H1 (cell line): Measurements from ENCODE around the gene MAP2K7. TPM values are rescaled to one million over a fixed set of nuclear protein-coding genes. Genes with fewer than 3 reads are reported as not detected.

Experiments used
- JUN ChIP-seq: IDR thresholded peaks from 2 replicates; pipeline ENCODE4 v1.6.1; 2011; ENCODE audit warnings: low read depth, mild to moderate bottlenecking, improper control_type of control experiment, low read length
- NANOG ChIP-seq: IDR thresholded peaks from 2 replicates; pipeline ENCODE4 v1.6.1; 2011; ENCODE audit warnings: low read length, low read depth, mild to moderate bottlenecking, inconsistent platforms; ENCODE audit not compliant: insufficient read depth, poor library complexity, severe bottlenecking
- RAD21 ChIP-seq, 2 experiments: IDR thresholded peaks in 1 of 2; conservative IDR thresholded peaks in 1 of 2; 2 replicates each; pipeline ENCODE4 v1.6.1; 2011; ENCODE audit warnings: low read depth in 2 of 2, low read length in 2 of 2, improper control_type of control experiment in 1 of 2, inconsistent platforms in 1 of 2, mild to moderate bottlenecking in 1 of 2, moderate library complexity in 1 of 2
- RXRA ChIP-seq: IDR thresholded peaks from 2 replicates; pipeline ENCODE4 v1.6.1; 2011; ENCODE audit warnings: low read depth, mild to moderate bottlenecking, low read length, moderate library complexity; ENCODE audit not compliant: insufficient read depth
- SAP30 ChIP-seq: fragments of 300-600 bp; sonication (generic); IDR thresholded peaks from 2 replicates; pipeline ENCODE4 v1.7.1; 2012; ENCODE audit warnings: low read length, moderate library complexity, mild to moderate bottlenecking, inconsistent platforms; ENCODE audit not compliant: insufficient read depth, insufficient replicate concordance
- SP1 ChIP-seq: IDR thresholded peaks from 2 replicates; pipeline ENCODE4 v1.6.1; 2011; ENCODE audit warnings: low read depth, low read length
- SUZ12 ChIP-seq: fragments of 200-600 bp; sonication (generic); IDR thresholded peaks from 2 replicates; pipeline ENCODE4 v1.6.1; 2012; ENCODE audit warnings: mild to moderate bottlenecking, inconsistent platforms, low read length, moderate library complexity, mixed read lengths
- TAF7 ChIP-seq: optimal IDR thresholded peaks from 2 replicates; pipeline ENCODE3; 2011; ENCODE audit warnings: low read depth, mild to moderate bottlenecking, inconsistent platforms, low read length, moderate library complexity, borderline replicate concordance
- TCF12 ChIP-seq: IDR thresholded peaks from 2 replicates; pipeline ENCODE4 v1.6.1; 2011; ENCODE audit warnings: low read depth, mild to moderate bottlenecking, low read length
- polyA plus RNA-seq, 7 experiments: library from polyadenylated mRNA; depleted of rRNA in 3 of 7; stranded (reverse) in 5 of 7; unstranded in 2 of 7; fragments of >200 nt in 5 of 7; fragments of 200-250 nt in 2 of 7; gene quantifications; 1 replicate in 5 of 7; 2 replicates in 1 of 7; 4 replicates in 1 of 7; pipeline versions ENCODE4 v1.2.1 to v1.2.3, GENCODE V29; 2011 to 2013; ENCODE audit warnings: missing spikeins in 2 of 7, mixed read lengths in 2 of 7
- total RNA-seq: library from RNA; stranded (reverse); fragmentation: NEBNext Ultra II Directional; extraction: Animal tissue kit (Norgen Biotek cat#: 25700); gene quantifications from 2 replicates; pipeline ENCODE4 v1.2.1, GENCODE V29; 2021
- TF ChIP-seq, protein P1 (sequence below): IDR thresholded peaks from 2 replicates; pipeline ENCODE4 v1.6.1; 2011; ENCODE audit warnings: low read length, improper control_type of control experiment

The MAP2K7 gene
- total and polyA plus RNA-seq, 2 of the 8 experiments (the other 6 are each of a cell fraction or from before 2014, with no cell fraction given), result 8.9 to 38.3 TPM

DNA sequence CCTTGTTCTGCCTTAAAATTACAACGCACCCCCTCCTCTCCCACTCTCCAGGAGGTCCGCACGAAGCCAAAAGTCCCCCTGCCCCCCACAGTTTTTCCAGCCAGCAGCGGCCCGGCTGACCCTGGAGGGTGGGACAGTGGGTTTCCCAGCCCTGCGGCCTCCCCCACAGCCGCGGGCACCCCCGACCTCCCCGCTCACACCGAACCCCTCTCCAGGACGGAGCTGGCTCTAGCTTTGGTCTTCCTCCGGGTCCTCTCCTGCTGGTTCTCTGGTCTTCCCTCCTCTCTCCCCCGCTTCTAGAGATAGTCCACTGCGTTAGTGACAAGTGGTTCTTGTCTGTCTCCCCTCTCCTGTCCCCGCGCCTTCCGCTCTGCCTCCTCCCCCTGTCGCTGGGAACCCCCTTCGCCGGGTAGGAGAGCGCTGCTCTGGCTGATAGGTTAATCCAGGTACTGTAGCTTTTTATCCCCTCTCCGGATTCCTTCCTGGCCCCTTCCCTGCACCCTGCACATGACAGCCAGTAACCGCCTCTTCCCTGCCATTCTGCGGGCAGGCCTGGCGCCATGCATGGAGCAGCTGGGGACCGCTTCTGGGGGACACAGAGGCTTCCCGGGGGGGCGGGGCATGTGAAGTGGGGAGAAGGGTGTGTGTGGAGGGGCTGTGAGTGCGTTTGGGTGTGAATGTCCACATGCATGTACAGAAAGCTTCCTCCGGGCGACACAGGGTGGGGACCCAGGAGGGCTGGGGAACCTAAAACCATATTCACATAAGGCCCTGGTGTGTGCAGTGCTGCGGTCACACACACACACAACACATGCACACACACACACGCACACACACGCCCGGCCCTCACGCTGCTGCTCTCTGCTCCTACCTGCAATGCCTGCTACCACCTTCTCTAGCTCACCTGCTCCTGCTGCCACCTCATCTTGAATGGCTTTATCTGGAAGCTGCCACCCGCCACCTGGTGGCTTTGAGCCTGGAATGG, 46.7 kb upstream of the MAP2K7 start (continued):
- no peak for TF ChIP-seq TAF7
- no peak for TF ChIP-seq SP1
- TF ChIP-seq SAP30, result no peak
- no peak for TF ChIP-seq SUZ12
- TF ChIP-seq RXRA, result no peak
- TF ChIP-seq JUN, result no peak
- no peak for TF ChIP-seq NANOG
- TF ChIP-seq RAD21 (IDR thresholded peaks at IDR 0.05 in 1 of 2, conservative IDR thresholded peaks at IDR 0.05 in 1 of 2; ENCODE audit: low read depth in 2 of 2, low read length in 2 of 2), result no peak
- TF ChIP-seq, protein P1, sequence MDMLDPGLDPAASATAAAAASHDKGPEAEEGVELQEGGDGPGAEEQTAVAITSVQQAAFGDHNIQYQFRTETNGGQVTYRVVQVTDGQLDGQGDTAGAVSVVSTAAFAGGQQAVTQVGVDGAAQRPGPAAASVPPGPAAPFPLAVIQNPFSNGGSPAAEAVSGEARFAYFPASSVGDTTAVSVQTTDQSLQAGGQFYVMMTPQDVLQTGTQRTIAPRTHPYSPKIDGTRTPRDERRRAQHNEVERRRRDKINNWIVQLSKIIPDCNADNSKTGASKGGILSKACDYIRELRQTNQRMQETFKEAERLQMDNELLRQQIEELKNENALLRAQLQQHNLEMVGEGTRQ, result no peak
- TF ChIP-seq TCF12, result no peak
